BLaER1 (cell line): ENCODE data around the gene NUTM2D.
A peak's percentile ranks its signal among the peaks of the same experiment; 100 is the strongest.
"Not testable (repeated sequence)": the region's sequence is repeated elsewhere in the genome, so short reads cannot be mapped to it uniquely, and the experiment has no call there.

Experiments used
- H3K27ac ChIP-seq: shearing (Covaris generic); formaldehyde crosslinking; 2 replicates; pipeline ENCODE4 v1.8.1; 2022
- H3K27me3 ChIP-seq: shearing (Covaris generic); formaldehyde crosslinking; 2 replicates; pipeline ENCODE4 v1.8.1; 2022
- H3K36me3 ChIP-seq: shearing (Covaris generic); formaldehyde crosslinking; 2 replicates; pipeline ENCODE4 v1.8.1; 2022
- H3K4me1 ChIP-seq: shearing (Covaris generic); formaldehyde crosslinking; 2 replicates; pipeline ENCODE4 v1.8.1; 2022
- H3K4me2 ChIP-seq: shearing (Covaris generic); formaldehyde crosslinking; 2 replicates; pipeline ENCODE4 v1.8.1; 2022
- H3K4me3 ChIP-seq: shearing (Covaris generic); formaldehyde crosslinking; 2 replicates; pipeline ENCODE4 v1.8.1; 2022
- H3K9ac ChIP-seq: shearing (Covaris generic); formaldehyde crosslinking; 2 replicates; pipeline ENCODE4 v1.8.1; 2022
- H3K9me3 ChIP-seq: shearing (Covaris generic); formaldehyde crosslinking; 2 replicates; pipeline ENCODE4 v1.8.1; 2022
- H4K20me1 ChIP-seq: shearing (Covaris generic); formaldehyde crosslinking; 2 replicates; pipeline ENCODE4 v1.8.1; 2022

NUTM2D gene

DNA sequence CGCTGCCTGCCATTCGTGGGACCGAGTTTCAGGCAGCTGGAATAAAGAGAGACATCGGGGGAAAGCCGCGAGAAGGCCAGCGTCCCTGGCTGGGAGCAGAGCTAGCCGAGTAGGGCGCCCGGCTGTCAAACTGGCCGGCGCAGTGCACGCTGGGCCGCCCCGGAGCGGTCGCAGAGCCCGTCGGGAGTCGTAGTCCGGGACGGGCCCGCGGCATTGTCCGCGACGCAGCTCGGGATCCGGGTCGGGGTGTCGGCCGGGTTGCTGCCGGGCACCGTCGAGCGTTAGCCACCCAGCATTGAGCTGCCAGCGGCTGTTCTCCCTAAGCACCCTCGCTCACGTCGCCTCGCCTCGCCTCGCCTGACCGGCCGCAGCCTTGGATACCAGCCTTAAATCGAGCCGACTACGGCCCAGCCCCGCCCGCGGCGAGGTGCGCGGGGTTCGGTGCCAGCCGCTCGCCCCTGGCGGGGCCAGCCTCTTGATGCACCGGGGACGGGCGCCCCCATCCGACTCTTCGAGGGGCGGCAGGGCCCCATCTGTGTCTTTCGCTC, 14.8 kb upstream of the NUTM2D start:
- Histone ChIP-seq H3K27ac (peak overlapping the region; percentile 73; the same call in 1 of the 2 replicates), H3K4me3 (peak overlapping the region; percentile 68), H3K9ac (peak overlapping the region; percentile 73), H4K20me1 (peaks cover 13% of the 10 kb centered on the region)
- H3K36me3 ChIP-seq, H3K9me3 ChIP-seq, H3K4me1 ChIP-seq, H3K4me2 ChIP-seq, H3K27me3 ChIP-seq: not testable (repeated sequence)

DNA sequence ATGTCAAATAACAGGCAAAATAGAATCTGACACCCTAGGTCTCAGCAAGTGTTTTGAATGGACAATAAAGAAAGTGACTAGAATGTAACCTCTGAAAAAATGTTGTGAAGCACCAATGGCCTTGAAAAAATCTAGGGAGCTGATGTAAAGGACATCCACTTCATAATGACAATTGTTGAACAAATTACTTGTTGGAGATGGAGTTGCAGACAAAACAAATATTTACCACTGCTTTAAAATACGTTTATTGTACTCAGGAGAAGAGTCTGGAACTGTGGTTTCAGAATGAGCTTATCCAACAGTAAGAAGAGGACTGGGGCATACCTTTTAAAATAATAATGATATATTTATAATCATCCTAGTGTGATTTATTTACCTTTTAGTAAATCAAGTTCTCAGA, 11.8 kb upstream of the NUTM2D start:
- not testable (repeated sequence) for H4K20me1 ChIP-seq, H3K9ac ChIP-seq, H3K4me2 ChIP-seq

GRCh38 chr10:87350161-87350560, 7.4 kb upstream of the NUTM2D start:
- not testable (repeated sequence) for H3K36me3 ChIP-seq, H4K20me1 ChIP-seq, H3K27ac ChIP-seq, H3K4me1 ChIP-seq, H3K4me2 ChIP-seq, H3K27me3 ChIP-seq, H3K9me3 ChIP-seq, H3K9ac ChIP-seq, H3K4me3 ChIP-seq

More for the DNA sequence above, 11.8 kb upstream of the NUTM2D start:
- H3K4me1 ChIP-seq, H3K36me3 ChIP-seq, H3K27ac ChIP-seq, H3K4me3 ChIP-seq, H3K27me3 ChIP-seq, H3K9me3 ChIP-seq: not testable (repeated sequence)

- H3K9ac ChIP-seq, H3K4me1 ChIP-seq, H3K9me3 ChIP-seq, H3K36me3 ChIP-seq, H3K4me2 ChIP-seq, H3K27me3 ChIP-seq, H3K27ac ChIP-seq, H4K20me1 ChIP-seq, H3K4me3 ChIP-seq: not testable (repeated sequence)
Measured at GRCh38 chr10:87352825-87353224, 4.7 kb upstream of the NUTM2D start.

GRCh38 chr10:87355110-87355509, 2.4 kb upstream of the NUTM2D start:
- not testable (repeated sequence) for H3K36me3 ChIP-seq, H3K4me2 ChIP-seq, H3K9me3 ChIP-seq, H4K20me1 ChIP-seq, H3K4me3 ChIP-seq, H3K4me1 ChIP-seq, H3K27me3 ChIP-seq, H3K27ac ChIP-seq, H3K9ac ChIP-seq

DNA sequence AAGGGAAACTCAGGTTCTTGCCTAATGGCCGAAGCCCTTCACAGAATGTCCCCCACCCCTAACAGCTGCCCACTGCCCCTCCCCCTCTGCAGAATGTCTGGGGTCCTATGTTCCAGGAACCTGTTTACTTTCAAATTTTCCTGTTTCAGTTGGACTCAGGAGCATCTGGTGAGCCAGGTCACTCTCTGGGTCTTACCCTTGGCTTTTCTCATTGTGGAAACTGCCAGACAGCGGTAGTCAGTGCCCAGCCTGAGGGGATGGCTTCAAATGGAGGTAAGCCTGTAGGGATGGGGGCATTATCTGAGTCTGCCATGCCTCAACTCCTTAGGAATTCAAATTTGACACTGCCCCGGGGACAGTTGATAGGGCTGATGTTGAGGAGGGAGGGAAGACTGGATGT, 615 bp downstream of the NUTM2D start:
- not testable (repeated sequence) for H3K9me3 ChIP-seq, H3K4me1 ChIP-seq, H4K20me1 ChIP-seq, H3K9ac ChIP-seq, H3K27ac ChIP-seq, H3K4me2 ChIP-seq, H3K36me3 ChIP-seq, H3K4me3 ChIP-seq, H3K27me3 ChIP-seq

- H3K4me1 ChIP-seq, H3K27ac ChIP-seq, H3K9me3 ChIP-seq, H3K36me3 ChIP-seq, H3K27me3 ChIP-seq, H3K4me3 ChIP-seq, H3K9ac ChIP-seq, H4K20me1 ChIP-seq, H3K4me2 ChIP-seq: not testable (repeated sequence)
Measured at GRCh38 chr10:87369514-87370112, 12.1 kb downstream of the NUTM2D start.

GRCh38 chr10:87374091-87374490, 16.5 kb downstream of the NUTM2D start:
- H3K27me3 ChIP-seq, H3K4me2 ChIP-seq, H4K20me1 ChIP-seq, H3K9me3 ChIP-seq, H3K4me1 ChIP-seq, H3K36me3 ChIP-seq, H3K9ac ChIP-seq, H3K4me3 ChIP-seq, H3K27ac ChIP-seq: not testable (repeated sequence)

DNA sequence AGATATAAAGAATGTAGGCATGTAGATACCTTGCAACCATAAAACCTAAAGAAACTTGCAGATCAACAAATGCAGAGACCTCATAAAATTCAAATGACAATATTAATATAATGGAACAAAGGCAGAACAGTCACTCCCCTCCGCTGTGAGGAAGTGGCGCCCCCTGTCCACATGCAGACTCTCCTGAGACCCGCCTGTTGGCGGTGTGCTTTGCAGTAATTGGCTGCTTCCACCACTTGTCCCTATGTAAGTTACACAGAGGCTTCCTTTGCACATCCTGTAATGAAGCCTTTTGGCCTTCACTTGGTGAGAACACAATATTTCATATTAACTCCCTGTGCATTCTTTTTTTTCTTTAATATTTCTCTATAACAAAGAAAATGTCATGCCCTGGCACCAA, 21.6 kb downstream of the NUTM2D start:
- not testable (repeated sequence) for H3K4me2 ChIP-seq, H4K20me1 ChIP-seq, H3K9ac ChIP-seq, H3K36me3 ChIP-seq, H3K27ac ChIP-seq, H3K9me3 ChIP-seq, H3K27me3 ChIP-seq, H3K4me3 ChIP-seq, H3K4me1 ChIP-seq

GRCh38 chr10:87383149-87383857, 25.8 kb downstream of the NUTM2D start:
- not testable (repeated sequence) for H3K9me3 ChIP-seq, H3K27ac ChIP-seq, H4K20me1 ChIP-seq, H3K9ac ChIP-seq, H3K4me2 ChIP-seq, H3K4me3 ChIP-seq, H3K27me3 ChIP-seq, H3K36me3 ChIP-seq, H3K4me1 ChIP-seq

DNA sequence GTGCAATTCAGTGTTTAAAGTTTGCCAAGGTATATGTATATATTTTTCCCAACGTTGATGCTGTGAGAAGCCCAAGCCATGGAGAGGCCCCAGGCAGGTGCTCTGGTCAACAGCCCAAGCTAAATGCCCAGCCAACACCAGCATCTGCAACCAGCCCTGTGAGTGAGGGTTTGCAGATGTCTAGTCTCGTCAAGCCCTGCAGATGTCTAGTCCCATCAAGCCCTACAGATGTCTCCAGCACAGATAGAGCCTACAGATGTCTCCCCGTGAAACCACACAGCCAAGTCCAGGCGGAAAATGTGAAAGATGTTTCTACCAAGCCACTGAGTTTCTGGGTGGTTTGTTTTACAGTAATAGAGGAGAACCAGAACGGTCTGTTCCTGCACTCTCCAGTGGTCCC, 26.7 kb downstream of the NUTM2D start:
- H3K27me3 ChIP-seq, H4K20me1 ChIP-seq, H3K9me3 ChIP-seq, H3K9ac ChIP-seq, H3K4me3 ChIP-seq, H3K36me3 ChIP-seq, H3K4me1 ChIP-seq, H3K27ac ChIP-seq, H3K4me2 ChIP-seq: not testable (repeated sequence)

DNA sequence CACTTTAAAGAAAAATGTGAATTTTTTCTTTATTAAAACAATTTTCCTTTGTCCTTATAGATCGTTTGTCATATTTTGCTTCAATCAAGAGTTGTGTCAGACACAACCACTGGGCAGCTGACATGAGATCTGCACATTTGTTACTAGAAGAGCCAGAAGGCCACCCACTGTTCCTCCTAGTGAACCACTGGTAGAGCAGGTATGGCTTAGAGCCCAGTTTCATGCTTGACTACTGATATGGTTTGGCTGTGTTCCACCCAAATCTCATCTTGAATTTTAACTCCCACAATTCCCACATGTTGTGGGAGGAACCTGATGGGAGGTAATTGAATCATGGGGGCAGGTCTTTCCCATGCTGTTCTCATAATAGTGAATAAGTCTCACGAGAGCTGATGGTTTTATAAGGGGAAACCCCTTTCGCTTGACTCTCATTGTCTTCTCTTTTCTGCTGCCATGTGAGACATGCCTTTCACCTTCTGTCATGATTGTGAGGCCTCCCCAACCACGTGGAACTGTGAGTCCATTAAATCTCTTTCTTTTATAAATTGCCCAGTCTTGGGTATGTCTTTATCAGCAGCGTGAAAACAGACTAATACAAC, 28.3 kb downstream of the NUTM2D start:
- H3K27me3 ChIP-seq, H3K36me3 ChIP-seq: not testable (repeated sequence)

GRCh38 chr10:87391360-87391759, 33.8 kb downstream of the NUTM2D start:
- H3K27ac ChIP-seq, H3K9ac ChIP-seq, H3K9me3 ChIP-seq, H3K27me3 ChIP-seq, H3K4me2 ChIP-seq, H4K20me1 ChIP-seq, H3K4me1 ChIP-seq, H3K36me3 ChIP-seq, H3K4me3 ChIP-seq: not testable (repeated sequence)

More for the DNA sequence above, 28.3 kb downstream of the NUTM2D start:
- not testable (repeated sequence) for H3K27ac ChIP-seq, H3K9ac ChIP-seq, H4K20me1 ChIP-seq, H3K4me3 ChIP-seq, H3K4me1 ChIP-seq, H3K9me3 ChIP-seq, H3K4me2 ChIP-seq

DNA sequence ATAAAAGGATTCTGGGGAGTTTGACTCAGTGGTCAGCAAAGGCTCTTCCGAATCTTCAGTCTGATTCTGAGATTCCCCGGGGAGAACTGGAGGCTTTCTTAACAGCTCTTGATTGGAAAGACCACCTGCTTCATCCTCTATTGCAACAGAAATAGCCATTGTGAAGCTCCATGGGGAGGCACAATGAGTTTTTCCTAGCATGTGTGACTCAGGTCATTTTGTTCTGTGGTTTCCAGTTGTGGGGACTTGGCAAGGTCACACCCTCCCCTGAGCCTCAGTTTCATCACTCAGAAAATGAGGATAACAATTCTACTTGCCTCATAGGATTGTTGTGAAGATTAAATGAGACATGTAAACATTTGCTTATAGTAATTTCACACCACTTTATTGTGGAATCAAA, 38.7 kb downstream of the NUTM2D start:
- not testable (repeated sequence) for H3K9ac ChIP-seq, H3K4me3 ChIP-seq, H3K9me3 ChIP-seq, H3K4me2 ChIP-seq, H3K27me3 ChIP-seq, H3K27ac ChIP-seq, H3K4me1 ChIP-seq, H3K36me3 ChIP-seq, H4K20me1 ChIP-seq

- H3K27ac ChIP-seq, H3K9ac ChIP-seq, H3K4me3 ChIP-seq, H3K27me3 ChIP-seq, H3K36me3 ChIP-seq, H4K20me1 ChIP-seq, H3K4me1 ChIP-seq, H3K9me3 ChIP-seq: not testable (repeated sequence)
- H3K4me2 ChIP-seq, result peak overlapping the region; percentile 45
Measured at GRCh38 chr10:87398436-87398835, 40.9 kb downstream of the NUTM2D start.
